ENCODE results near the gene MIEF2.
A peak's percentile ranks its signal among the peaks of the same experiment; 100 is the strongest.
"Not testable (repeated sequence)": the region's sequence is repeated elsewhere in the genome, so short reads cannot be mapped to it uniquely, and the experiment has no call there.

MIEF2 gene, protein sequence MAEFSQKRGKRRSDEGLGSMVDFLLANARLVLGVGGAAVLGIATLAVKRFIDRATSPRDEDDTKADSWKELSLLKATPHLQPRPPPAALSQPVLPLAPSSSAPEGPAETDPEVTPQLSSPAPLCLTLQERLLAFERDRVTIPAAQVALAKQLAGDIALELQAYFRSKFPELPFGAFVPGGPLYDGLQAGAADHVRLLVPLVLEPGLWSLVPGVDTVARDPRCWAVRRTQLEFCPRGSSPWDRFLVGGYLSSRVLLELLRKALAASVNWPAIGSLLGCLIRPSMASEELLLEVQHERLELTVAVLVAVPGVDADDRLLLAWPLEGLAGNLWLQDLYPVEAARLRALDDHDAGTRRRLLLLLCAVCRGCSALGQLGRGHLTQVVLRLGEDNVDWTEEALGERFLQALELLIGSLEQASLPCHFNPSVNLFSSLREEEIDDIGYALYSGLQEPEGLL

DNA sequence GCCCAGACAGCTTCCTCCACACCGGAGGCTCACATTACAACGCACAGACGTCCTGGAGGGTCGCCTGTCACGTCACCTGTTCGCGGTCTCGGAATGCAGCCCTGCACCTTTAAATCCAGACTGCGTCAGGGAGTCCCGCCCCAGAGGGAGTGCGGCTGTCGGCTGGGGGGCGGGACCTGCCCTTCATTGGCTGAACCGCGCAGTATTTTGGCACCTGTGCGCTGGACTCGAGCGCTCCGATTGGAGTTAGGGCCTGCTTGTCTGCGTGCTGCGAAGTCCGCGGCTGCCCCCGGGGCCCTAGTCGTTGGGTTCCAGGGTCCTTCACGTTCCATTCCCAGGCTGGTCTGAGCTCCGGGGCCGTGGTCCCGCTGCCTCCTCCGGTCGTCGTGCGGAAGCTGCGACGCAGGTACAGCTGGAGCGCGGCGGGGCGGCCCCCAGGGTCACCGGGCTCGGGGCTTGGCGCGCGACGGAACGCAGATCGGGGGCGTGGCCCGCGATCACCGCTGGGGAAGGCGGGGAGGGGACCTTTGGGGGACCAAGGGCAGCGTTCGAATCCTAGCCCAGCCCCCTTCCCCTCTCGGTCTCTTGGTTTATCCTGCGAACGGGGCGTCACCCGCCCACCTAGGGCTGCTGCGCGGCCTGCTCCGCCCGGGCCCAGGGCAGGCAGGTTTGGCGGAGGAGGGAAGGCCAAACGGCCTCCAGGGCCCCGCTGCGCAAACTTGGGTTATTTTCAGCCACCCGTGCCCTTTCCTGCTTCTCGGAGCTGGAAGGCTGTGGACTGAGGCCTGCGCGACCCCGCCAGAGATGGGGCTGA is at the start of gene MIEF2:
Gene MIEF2, plus strand, starts transcription at position 331 of the 814 bp plus-strand sequence. CDS start 2,059 bp downstream, outside the sequence.
- peaks cover 26% of the 10 kb centered on the region for H3K4me1 ChIP-seq
- peak within 1 kb of the TSS; percentile 97 for H3K27ac ChIP-seq

DNA sequence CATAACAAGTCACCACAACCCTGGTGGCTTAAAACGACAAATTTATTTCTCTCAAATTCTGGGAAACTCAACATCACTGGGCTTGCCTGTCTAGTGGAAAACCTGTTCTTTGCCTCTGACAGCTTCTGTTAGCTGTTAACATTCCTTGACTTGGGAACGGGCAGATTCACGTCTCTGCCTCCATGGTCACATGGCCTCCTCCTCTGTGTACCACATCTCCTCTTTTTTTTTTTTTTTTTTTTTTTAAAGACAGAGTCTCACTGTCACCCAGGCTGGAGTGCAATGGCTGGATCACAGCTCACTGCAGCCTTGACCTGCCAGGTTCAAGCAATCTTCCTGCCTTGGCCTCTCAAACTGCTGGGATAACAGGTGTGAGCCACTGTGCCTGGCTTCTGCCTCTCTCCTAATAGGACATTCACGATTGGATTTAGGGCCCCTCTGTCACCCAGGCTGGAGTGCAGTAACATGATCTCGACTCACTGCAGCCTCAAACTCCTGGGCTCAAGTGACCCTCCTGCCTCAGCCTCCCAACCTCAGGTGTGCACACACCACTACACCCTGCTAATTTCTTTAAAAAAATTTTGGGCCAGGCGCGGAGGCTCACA is 46.7 kb upstream of the MIEF2 start:
- H3K79me2 ChIP-seq = no peaks in the 10 kb centered on the region
- no peaks in the 10 kb centered on the region for H3K9me3 ChIP-seq (ENCODE audit: control insufficient read depth, low read length)
- no peaks in the 10 kb centered on the region for H3K36me3 ChIP-seq (ENCODE audit: control insufficient read depth, insufficient read depth, low read length)
- H3K27ac ChIP-seq = no peak overlapping the region
- TF ChIP-seq, protein P1, sequence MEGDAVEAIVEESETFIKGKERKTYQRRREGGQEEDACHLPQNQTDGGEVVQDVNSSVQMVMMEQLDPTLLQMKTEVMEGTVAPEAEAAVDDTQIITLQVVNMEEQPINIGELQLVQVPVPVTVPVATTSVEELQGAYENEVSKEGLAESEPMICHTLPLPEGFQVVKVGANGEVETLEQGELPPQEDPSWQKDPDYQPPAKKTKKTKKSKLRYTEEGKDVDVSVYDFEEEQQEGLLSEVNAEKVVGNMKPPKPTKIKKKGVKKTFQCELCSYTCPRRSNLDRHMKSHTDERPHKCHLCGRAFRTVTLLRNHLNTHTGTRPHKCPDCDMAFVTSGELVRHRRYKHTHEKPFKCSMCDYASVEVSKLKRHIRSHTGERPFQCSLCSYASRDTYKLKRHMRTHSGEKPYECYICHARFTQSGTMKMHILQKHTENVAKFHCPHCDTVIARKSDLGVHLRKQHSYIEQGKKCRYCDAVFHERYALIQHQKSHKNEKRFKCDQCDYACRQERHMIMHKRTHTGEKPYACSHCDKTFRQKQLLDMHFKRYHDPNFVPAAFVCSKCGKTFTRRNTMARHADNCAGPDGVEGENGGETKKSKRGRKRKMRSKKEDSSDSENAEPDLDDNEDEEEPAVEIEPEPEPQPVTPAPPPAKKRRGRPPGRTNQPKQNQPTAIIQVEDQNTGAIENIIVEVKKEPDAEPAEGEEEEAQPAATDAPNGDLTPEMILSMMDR (IDR thresholded peaks at IDR 0.05) = no peak
- H3K4me3 ChIP-seq (ENCODE audit: low read depth, low read length) = no peak overlapping the region
- no peak overlapping the region for H2AFZ ChIP-seq
- H3K4me2 ChIP-seq (ENCODE audit: low read length) = no peak overlapping the region
- no peaks in the 10 kb centered on the region for H3K4me1 ChIP-seq
- H3K9ac ChIP-seq = no peak overlapping the region
- H3K27me3 ChIP-seq (ENCODE audit: control insufficient read depth, insufficient read depth, low read length) = no peaks in the 10 kb centered on the region

More for the DNA sequence above, at the start of gene MIEF2:
- no peaks in the 10 kb centered on the region for H3K36me3 ChIP-seq (ENCODE audit: control insufficient read depth, insufficient read depth, low read length)
- TF ChIP-seq, protein P1 (IDR thresholded peaks at IDR 0.05) = no peak
- peak within 1 kb of the TSS; percentile 92 for H3K4me3 ChIP-seq (ENCODE audit: low read depth, low read length)
- H2AFZ ChIP-seq = peak within 1 kb of the TSS; percentile 90
- H3K27me3 ChIP-seq (ENCODE audit: control insufficient read depth, insufficient read depth, low read length) = no peaks in the 10 kb centered on the region
- H3K9ac ChIP-seq = peak within 1 kb of the TSS; percentile 78
- H3K79me2 ChIP-seq = peaks cover 44% of the 10 kb centered on the region
- no peaks in the 10 kb centered on the region for H3K9me3 ChIP-seq (ENCODE audit: control insufficient read depth, low read length)
- H3K4me2 ChIP-seq (ENCODE audit: low read length) = peak within 1 kb of the TSS; percentile 97

DNA sequence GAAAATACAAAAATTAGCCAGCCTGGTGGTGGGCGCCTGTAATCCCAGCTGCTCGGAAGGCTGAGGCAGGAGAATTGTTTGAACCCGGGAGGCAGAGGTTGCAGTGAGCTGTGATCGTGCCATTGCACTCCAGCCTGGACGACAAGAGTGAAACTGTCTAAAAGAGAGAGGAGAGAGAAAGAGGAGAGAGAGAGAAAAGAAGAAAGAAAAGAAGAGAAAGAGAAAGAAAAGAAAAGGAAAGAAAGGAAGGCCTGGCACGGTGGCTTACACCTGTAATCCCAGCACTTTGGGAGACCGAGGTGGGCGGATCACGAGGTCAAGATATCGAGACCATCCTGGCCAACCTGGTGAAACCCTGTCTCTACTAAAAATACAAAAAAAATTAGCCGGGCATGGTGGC is 43.6 kb upstream of the MIEF2 start:
- not testable (repeated sequence) for H3K27me3 ChIP-seq (ENCODE audit: control insufficient read depth, insufficient read depth, low read length); H3K4me3 ChIP-seq (ENCODE audit: low read depth, low read length); H3K9ac ChIP-seq; H3K4me2 ChIP-seq (ENCODE audit: low read length); H3K36me3 ChIP-seq (ENCODE audit: control insufficient read depth, insufficient read depth, low read length); H3K4me1 ChIP-seq; H3K9me3 ChIP-seq (ENCODE audit: control insufficient read depth, low read length); H3K79me2 ChIP-seq; H3K27ac ChIP-seq; H2AFZ ChIP-seq

DNA sequence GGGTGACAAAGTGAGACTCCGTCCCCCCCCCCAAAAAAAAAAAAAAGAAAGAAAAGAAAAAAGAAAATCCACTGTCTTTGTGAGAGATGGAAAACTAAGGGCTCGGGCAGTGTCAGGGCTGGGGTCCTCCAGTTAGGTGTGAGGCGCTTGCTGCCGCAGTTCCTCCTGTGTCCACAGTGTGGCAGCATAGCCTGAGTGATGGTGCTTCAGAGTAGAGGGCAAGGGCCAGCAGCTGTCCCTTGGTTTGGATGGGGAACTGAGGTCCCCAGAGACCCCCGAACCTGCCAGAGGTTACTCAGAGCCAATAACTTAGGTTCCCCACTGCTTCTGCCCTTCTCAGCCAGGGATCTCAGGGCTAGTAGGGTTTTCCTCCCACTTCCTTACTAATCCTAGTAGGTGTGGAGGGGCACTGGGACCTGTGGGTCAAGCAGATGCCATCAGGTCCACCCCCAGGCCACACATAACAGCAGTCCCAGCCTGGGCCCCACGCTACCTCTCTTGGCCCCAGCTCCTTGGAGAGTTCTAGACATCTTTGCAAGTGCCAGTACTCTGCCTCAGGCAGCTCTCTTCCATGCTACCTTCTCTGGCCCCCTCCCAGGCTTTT is 42.9 kb upstream of the MIEF2 start:
- Histone ChIP-seq H3K4me1 (no peaks in the 10 kb centered on the region), H3K36me3 (ENCODE audit: control insufficient read depth, insufficient read depth, low read length) (no peaks in the 10 kb centered on the region), H3K27me3 (ENCODE audit: control insufficient read depth, insufficient read depth, low read length) (no peaks in the 10 kb centered on the region)

More for the DNA sequence above, 42.9 kb upstream of the MIEF2 start:
- H2AFZ ChIP-seq = no peak overlapping the region
- no peak overlapping the region for H3K4me3 ChIP-seq (ENCODE audit: low read depth, low read length)
- H3K9ac ChIP-seq = no peak overlapping the region
- no peaks in the 10 kb centered on the region for H3K79me2 ChIP-seq
- H3K27ac ChIP-seq = no peak overlapping the region
- TF ChIP-seq, protein P1 (IDR thresholded peaks at IDR 0.05) = peak; percentile 94
- no peak overlapping the region for H3K4me2 ChIP-seq (ENCODE audit: low read length)
- no peaks in the 10 kb centered on the region for H3K9me3 ChIP-seq (ENCODE audit: control insufficient read depth, low read length)
